HG03442 (cell line): ENCODE measurements around the gene ANO3.
"Not testable (repeated sequence)": the region's sequence is repeated elsewhere in the genome, so short reads cannot be mapped to it uniquely, and the experiment has no call there.

Source experiments
- ATAC-seq: cut with Tn5 transposase; IDR thresholded peaks from one replicate; pipeline ENCODE4 v1.9.1; 2021; ENCODE audit warnings: mild to moderate bottlenecking, moderate library complexity; ENCODE audit not compliant: unreplicated experiment

ANO3 gene

GRCh38 chr11:26571861-26572654 lies 240.1 kb downstream of the ANO3 start, which contains the start of gene MUC15:
Gene MUC15 (minus strand): TSS chr11:26572263. CDS start chr11:26567094, 5,169 bp downstream.
- no peak for ATAC-seq

GRCh38 chr11:26572770-26573402 lies 241.0 kb downstream of the ANO3 start:
- ATAC-seq = no peak

GRCh38 chr11:26573896-26574295 lies 242.0 kb downstream of the ANO3 start:
- ATAC-seq = no peak

GRCh38 chr11:26575946-26576345 lies 244.0 kb downstream of the ANO3 start:
- ATAC-seq = no peak

- ATAC-seq = no peak
Observed at GRCh38 chr11:26578998-26579661, 247.2 kb downstream of the ANO3 start.

GRCh38 chr11:26579683-26580082 lies 247.8 kb downstream of the ANO3 start:
- no peak for ATAC-seq

GRCh38 chr11:26580929-26581328 lies 249.0 kb downstream of the ANO3 start:
- no peak for ATAC-seq

GRCh38 chr11:26583550-26583949 lies 251.6 kb downstream of the ANO3 start:
- ATAC-seq = no peak

- no peak for ATAC-seq
Observed at GRCh38 chr11:26584818-26585217, 252.9 kb downstream of the ANO3 start.

GRCh38 chr11:26587073-26587472 lies 255.1 kb downstream of the ANO3 start:
- no peak for ATAC-seq

GRCh38 chr11:26593691-26594090 lies 261.8 kb downstream of the ANO3 start:
- ATAC-seq = no peak

GRCh38 chr11:26595207-26595865 lies 263.4 kb downstream of the ANO3 start:
- ATAC-seq = not testable (repeated sequence)

- not testable (repeated sequence) for ATAC-seq
Observed at GRCh38 chr11:26597049-26597689, 265.2 kb downstream of the ANO3 start.

GRCh38 chr11:26597899-26598298 lies 266.0 kb downstream of the ANO3 start:
- no peak for ATAC-seq

GRCh38 chr11:26599425-26599824 lies 267.5 kb downstream of the ANO3 start:
- no peak for ATAC-seq

GRCh38 chr11:26599876-26600434 lies 268.0 kb downstream of the ANO3 start:
- no peak for ATAC-seq

GRCh38 chr11:26607725-26608506 lies 276.0 kb downstream of the ANO3 start:
- no peak for ATAC-seq

GRCh38 chr11:26608507-26609146 lies 276.7 kb downstream of the ANO3 start:
- no peak for ATAC-seq

- ATAC-seq = no peak
Observed at GRCh38 chr11:26613759-26614158, 281.8 kb downstream of the ANO3 start.
